ENCODE data around the gene PAH.
"Not testable (repeated sequence)": the region's sequence is repeated elsewhere in the genome, so short reads cannot be mapped to it uniquely, and the experiment has no call there.

Gene PAH

DNA sequence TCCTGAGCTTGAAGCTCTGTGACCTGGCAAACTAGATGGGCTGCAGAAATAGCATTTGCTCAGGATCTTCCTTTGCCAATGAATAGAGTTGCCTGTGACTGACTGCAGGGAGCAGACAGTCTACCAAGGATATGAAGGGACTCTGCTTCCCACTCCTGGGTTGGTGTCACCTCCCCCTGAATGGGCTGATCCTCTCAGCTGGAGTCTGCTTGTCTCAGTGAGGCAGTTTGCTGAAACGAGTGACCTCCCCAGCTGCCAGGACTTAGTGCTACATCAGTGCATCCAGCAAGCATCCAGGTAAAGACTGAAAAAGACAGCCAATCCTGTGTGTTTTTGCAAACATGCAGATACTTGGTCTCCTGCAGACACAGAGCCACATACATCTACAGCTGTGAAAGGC lies 28.5 kb downstream of the PAH start:
- no peak for DNase-seq

GRCh38 chr12:102885043-102885932 lies 31.8 kb downstream of the PAH start:
- DNase-seq = no peak

DNA sequence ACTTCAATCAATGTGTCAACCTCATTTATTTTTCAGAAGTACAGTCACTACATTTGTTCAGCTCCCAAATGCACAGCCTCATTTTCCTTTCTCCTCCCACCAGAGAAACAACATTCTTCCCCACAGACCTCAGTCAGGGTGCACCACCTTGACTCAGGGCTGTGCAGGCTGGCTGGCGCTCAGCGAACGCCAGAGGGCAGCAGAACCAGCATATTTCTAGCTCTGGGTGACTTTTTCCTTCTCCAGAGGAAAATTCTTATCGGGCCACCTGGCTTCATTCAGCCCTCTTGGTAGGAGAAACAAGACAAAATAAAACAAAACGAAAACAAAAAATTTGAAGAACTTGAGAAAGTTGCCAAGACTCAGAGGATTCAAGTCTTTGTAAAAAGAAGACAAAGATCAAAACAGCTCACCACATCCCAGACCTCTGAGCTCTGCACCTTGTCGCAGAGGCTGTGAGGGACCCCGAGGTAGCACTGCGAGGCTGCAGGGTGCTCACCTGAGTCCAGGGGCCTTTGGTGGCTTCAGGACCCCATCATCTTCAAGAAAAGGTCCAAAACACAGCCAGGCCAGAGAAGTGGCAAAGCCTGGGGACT lies 33.7 kb downstream of the PAH start:
- DNase-seq = peak; percentile 11

- DNase-seq = no peak
Measured at GRCh38 chr12:102880783-102881182, 36.3 kb downstream of the PAH start.

- DNase-seq = peak; percentile 28
Measured at GRCh38 chr12:102879144-102879763, 37.8 kb downstream of the PAH start.

DNA sequence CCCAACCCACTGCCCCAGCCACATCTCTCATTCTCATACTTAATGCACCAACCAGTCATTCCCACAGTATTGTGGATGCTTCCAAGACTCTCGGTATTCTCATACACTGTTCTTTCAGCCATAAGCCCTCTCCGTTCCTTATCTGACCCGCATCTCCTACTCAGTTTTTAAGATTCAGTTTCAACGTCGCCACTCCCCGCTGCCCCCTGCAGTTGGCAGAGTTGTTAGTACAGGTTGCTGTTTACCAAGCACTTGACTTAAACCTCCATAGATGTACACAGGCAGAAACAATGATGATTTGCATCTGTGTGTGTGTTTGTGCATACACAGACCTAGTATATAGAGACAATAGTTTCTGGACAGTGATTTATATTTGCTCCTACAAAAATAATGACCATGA lies 40.2 kb downstream of the PAH start:
- no peak for DNase-seq

GRCh38 chr12:102874819-102875218 lies 42.2 kb downstream of the PAH start:
- DNase-seq = no peak

DNA sequence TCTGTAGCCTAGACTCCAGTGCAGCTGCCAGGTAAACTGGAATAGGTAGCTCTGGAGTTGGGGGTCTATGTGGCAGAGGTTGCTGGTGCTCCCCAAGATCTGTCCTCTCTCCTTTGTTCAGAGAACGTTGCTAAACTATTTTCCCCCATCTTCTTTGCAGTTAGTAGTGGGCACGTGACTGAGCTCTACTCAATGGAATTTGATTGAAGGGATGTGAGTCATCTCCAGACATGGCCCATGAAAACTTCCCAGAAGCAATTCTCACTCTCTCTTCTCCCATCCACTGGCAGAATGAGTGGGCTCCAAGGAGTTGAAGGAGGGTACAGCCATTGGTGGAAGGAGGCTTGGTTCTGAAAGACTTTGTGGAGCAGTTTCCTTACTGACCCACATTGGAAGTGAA lies 44.0 kb downstream of the PAH start:
- DNase-seq = no peak

- no peak for DNase-seq
Measured at GRCh38 chr12:102871014-102871413, 46.0 kb downstream of the PAH start.

DNA sequence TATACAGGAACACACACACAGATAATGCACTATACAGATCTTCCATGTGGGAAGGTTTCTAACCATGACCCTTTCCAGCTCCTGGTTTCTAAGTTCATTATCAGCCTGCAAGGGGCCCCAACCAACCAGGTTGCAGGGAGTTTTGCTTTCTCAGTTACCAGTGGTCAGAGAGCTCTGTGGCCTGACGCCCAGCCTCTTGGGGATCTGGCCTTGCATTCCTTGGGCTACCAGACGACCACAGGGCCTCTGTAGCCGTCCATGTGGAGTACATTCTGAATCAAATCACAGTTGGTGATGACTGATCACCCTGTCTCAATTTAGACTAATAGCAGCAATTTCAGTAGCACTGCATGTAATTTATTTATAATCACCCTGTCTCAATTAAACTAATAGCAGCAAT lies 47.5 kb downstream of the PAH start:
- no peak for DNase-seq

DNA sequence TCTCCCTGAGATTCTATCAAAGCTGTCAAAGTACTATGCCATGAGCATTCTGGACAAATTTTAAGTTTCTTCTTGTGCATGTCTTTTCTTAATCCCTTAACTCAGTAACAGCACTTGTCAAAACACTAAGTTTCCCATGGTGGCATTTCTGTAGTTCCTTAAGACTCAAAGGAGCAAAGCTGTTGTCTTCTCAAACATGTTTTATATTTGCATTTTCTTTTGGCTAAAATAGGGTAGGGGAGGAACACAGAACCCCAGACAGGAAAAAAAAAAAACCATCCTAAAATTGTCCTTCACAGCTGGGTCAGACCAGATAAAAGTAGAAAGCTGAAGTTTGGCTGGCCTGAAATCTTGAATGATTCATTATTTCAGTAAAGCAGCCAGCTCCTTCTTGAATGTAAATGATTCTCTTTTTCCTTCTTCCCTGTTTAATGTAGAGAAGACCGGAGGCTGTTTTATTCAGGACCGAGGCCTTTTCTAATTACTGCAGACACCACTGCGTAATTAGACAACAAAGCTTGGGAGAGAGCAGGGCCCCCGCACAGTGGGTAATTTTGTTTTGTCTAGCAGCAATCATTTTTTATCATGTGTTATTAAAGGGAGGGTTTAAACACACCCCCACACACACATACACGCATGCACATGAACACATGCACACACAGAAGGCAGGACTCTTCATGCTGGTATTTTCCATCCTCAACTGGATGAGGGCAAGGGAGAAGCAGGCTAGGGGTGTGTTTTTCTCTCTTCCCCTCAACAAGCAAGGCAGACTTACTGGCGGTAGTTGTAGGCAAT lies 51.0 kb downstream of the PAH start:
- DNase-seq = no peak

- no peak for DNase-seq
Measured at GRCh38 chr12:102862486-102862885, 54.6 kb downstream of the PAH start.

DNA sequence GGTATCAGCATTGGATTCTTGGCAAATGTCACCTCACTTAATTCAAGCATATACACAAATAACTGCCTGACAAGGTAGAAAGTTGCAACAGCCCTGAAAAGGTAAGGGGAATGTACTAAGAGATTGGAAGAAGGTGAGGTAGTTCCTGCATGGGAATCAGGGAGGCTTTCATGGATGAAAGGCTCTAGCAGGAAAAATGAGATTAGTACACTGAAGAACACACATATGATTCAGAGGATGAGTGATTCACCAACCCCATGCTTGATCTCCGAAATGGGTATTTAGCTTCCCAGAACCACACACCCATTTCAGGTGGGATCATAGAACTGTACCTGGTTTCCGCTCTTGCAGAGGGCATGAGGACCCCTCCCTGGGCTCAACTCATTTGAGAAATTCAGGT lies 65.8 kb downstream of the PAH start:
- no peak for DNase-seq

GRCh38 chr12:102849722-102850447 lies 67.2 kb downstream of the PAH start:
- DNase-seq = no peak

- DNase-seq = no peak
Measured at GRCh38 chr12:102848832-102849231, 68.2 kb downstream of the PAH start.

DNA sequence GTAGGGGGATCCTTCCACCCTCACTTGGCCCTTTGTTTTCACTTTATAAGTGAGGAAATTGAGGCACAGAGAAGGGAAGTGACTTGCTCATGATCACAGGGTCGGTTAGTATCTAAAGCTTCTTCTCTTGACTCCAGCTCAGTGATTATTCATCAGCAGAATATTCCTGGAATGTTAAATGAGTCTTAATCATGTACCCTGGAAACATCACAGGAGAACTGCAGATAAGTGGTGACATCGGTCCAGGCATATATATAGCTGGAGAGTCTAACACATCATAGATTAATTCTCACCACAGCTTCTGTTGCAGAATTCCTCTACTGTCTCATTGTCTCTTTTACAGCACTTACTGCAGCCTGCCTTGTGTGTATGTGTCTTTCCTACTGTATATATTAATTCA lies 69.9 kb downstream of the PAH start:
- peak; percentile 5 for DNase-seq

- DNase-seq = no peak
Measured at GRCh38 chr12:102833687-102834441, 83.2 kb downstream of the PAH start.

- not testable (repeated sequence) for DNase-seq
Measured at GRCh38 chr12:102832826-102833225, 84.2 kb downstream of the PAH start.

DNA sequence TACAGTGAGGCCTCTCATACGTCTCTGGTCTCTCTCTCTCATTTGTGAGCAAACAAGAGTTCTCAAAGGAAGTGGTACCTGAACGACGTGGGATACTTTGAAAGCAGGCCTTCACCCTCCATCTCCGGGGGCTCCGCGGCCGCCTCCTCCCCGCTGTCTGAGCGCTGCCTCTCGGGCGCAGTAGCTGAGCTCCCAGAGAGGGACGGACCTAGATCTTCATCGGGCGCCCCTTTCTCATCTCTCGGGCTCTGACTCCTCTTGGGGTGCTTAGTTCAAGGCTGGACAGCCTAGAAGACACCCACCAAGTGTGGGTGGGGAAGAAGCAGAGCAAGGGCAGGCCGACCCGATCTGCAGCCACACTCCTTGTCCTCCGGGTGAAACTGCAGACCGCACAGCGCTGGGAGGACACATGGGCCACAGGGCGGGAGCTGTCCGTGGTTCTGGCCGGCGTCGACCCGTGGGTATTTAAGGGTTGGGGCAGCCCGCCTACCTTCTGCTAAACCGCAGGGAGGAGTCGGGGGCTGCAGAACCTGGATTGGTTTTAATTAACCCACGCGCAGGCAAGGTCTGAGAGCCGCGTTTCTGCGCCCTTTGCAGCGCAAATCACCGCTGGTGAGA lies 92.7 kb downstream of the PAH start:
- DNase-seq = peak; percentile 14

DNA sequence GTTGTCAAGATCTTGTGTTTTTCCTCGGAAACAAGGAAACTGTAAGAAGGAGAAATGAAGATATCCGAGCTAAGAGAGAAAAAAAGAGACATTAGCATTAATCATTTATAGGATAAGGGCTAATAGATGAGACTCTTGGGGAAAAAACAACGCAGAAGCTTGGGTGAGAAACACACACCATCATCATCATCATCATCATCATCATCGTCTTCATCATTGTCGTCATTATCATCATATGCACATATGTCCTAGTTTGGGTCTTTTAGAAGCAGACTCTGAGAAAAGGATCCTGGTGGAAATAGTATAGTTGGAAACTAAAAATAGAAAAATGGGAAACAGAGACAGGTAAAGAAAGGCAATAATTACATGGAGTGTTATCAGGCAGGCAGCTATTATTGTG lies 95.9 kb downstream of the PAH start:
- DNase-seq = no peak

GRCh38 chr12:102816816-102817434 lies 100.1 kb downstream of the PAH start:
- peak; percentile 29 for DNase-seq
